Subcutaneous abdominal adipose tissue (tissue), 5 donors: ENCODE measurements around the gene WDR45B.

ENCODE experiments used
- H3K27ac ChIP-seq: one replicate; pipeline ENCODE4 v1.7.0; 2013; ENCODE audit warnings: low read depth, mild to moderate bottlenecking, inconsistent platforms, low read length, moderate library complexity
- H3K27me3 ChIP-seq, 5 donors: one replicate each; pipeline ENCODE4 v1.7.0; 2013; ENCODE audit warnings: low read length in 5 of 5, inconsistent platforms in 1 of 5; ENCODE audit not compliant: control insufficient read depth in 5 of 5, insufficient read depth in 4 of 5
- H3K36me3 ChIP-seq, 5 donors: one replicate each; pipeline ENCODE4 v1.7.0; 2013; ENCODE audit warnings: low read length in 5 of 5; ENCODE audit not compliant: control insufficient read depth in 5 of 5, insufficient read depth in 5 of 5
- H3K4me1 ChIP-seq, 5 donors: one replicate each; pipeline ENCODE4 v1.7.0; 2013; ENCODE audit warnings: low read length in 5 of 5, mild to moderate bottlenecking in 3 of 5, moderate library complexity in 1 of 5; ENCODE audit not compliant: control insufficient read depth in 5 of 5, insufficient read depth in 5 of 5
- H3K4me3 ChIP-seq, 5 donors: one replicate each; pipeline ENCODE4 v1.7.0; 2013; ENCODE audit warnings: low read length in 5 of 5, low read depth in 1 of 5
- H3K9ac ChIP-seq, 5 donors: one replicate each; pipeline ENCODE4 v1.7.0; 2013; ENCODE audit warnings: low read length in 5 of 5, mild to moderate bottlenecking in 4 of 5, moderate library complexity in 3 of 5
- H3K9me3 ChIP-seq, 5 donors: one replicate each; pipeline ENCODE4 v1.7.0; 2013; ENCODE audit warnings: low read length in 5 of 5; ENCODE audit not compliant: control insufficient read depth in 5 of 5
- donor health status: healthy.
- donor health status: healthy.
- donor health status: healthy.
- donor health status: healthy.
- donor health status: healthy.

The WDR45B gene

DNA sequence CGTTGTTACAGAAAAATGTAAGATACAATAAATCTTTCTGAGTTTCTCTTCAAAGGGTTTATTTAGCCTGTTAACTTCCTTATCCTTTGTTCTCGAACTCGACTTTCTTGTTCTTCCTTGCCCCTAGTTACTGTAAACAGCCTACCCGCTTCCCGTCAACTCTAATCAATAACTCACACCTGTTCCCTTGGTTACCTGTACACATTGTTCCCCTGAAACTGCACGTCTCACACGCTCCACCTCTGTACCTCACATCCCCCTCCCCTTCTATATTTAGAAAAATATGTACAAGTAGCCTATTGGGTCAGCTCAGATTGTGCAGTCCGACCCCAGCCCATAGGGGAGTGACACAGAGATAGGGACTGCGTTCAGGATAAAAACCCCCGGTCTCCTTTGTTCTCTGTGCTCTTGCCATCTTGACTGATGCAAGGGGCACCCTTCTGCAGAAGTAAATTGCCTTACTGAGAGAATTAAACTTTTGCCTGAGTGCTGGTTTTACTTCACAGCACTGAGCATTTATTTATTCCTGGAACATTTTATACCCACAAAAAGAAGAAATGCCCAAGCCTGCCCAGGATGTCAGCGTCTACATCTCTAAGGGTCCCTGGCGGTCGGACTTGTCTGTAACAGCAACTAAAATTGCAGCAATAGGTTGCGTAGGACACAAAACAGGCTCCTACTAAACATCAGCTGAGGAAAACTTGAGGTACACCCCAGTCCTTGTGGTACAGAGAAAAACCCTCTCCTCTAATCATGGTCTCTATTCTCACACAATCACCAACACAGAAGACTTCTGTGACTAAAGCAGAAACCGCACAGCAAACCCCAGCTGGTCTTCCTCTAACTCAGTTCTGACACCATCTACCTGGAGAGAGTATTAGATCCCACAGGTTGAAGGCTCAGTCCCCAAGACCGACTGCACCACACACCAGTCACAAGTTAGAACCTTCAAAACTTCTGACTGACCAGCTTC is 11.3 kb downstream of the WDR45B start:
- Histone ChIP-seq H3K4me3 (no peak overlapping the region), H3K4me1 (peaks cover 0 to 7% (median 0%) of the 10 kb centered on the region in 5 donors), H3K27ac (no peak overlapping the region), H3K9ac (peak overlapping the region in 1 of 5 donors; percentile 48), H3K9me3 (no peaks in the 10 kb centered on the region), H3K36me3 (peaks cover 0 to 45% (median 29%) of the 10 kb centered on the region in 5 donors), H3K27me3 (no peaks in the 10 kb centered on the region)

DNA sequence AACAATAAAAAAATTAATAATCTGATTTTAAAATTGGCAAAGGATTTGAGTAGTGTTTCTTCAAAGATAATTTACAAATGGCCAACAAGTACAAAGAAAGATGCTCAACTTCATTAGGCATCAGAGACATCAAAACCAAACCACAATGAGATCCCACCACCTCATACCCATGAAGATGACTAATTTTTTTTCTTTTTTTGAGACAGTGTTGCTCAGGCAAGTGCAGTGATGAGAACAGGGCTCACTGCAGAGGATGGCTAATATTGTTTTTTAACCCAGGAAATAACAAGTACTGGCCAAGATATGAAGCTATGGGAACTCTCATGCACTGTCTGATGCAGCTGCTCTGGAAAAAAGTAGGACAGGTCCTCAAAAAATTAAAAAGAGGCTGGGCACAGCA is 14.9 kb downstream of the WDR45B start:
- no peak overlapping the region for H3K4me3 ChIP-seq
- no peaks in the 10 kb centered on the region for H3K9me3 ChIP-seq
- H3K9ac ChIP-seq, result no peak overlapping the region
- peaks cover 0 to 2% (median 0%) of the 10 kb centered on the region in 5 donors for H3K4me1 ChIP-seq
- H3K27ac ChIP-seq, result no peak overlapping the region
- no peaks in the 10 kb centered on the region for H3K27me3 ChIP-seq
- H3K36me3 ChIP-seq, result peaks cover 0 to 50% (median 28%) of the 10 kb centered on the region in 5 donors

DNA sequence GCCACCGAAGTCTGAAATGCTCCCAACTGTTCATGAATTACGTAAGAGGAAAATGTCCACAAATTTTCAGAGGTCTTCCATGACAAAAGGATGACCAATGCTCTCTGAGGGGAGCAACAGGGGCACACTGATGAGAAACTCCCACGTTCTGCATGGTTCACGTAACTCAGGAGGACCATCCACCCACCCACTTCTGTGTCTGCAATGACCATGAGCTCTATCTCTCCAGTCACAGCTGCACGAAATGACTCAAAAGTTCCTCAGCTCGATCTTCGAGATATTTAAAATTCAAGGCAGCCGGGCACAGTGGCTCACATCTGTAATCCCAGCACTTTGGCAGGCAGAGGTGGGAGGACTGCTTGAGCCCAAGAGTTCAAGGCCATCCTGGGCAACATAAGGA is 15.8 kb downstream of the WDR45B start:
- no peak overlapping the region for H3K9ac ChIP-seq
- H3K9me3 ChIP-seq, result no peaks in the 10 kb centered on the region
- no peak overlapping the region for H3K4me3 ChIP-seq
- H3K27me3 ChIP-seq, result no peaks in the 10 kb centered on the region
- no peak overlapping the region for H3K27ac ChIP-seq
- H3K36me3 ChIP-seq, result peaks cover 0 to 56% (median 35%) of the 10 kb centered on the region in 5 donors
- peaks cover 0 to 2% (median under 1%) of the 10 kb centered on the region in 5 donors for H3K4me1 ChIP-seq

DNA sequence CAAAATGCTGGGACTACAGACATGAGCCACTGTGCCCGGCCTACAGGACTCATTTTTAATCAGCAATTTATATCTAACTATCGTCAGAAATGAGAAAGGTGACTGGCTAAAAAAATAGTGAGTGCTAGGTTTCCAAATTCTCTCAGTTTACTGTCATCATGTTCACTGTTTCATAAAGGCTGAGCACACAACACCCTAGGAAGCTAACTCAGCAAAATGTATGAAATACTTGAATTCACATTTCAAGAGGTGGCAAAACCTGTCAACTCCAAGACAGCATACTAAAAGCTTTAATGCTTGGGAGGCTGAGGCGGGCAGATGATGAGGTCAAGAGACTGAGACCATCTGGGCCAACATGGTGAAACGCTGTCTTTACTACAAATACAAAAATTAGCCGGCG is 16.7 kb downstream of the WDR45B start:
- H3K9ac ChIP-seq, result no peak overlapping the region
- H3K4me1 ChIP-seq, result peaks cover 0 to 6% (median 0%) of the 10 kb centered on the region in 5 donors
- H3K36me3 ChIP-seq, result peaks cover 0 to 62% (median 44%) of the 10 kb centered on the region in 5 donors
- no peak overlapping the region for H3K27ac ChIP-seq
- H3K9me3 ChIP-seq, result no peaks in the 10 kb centered on the region
- H3K4me3 ChIP-seq, result no peak overlapping the region
- no peaks in the 10 kb centered on the region for H3K27me3 ChIP-seq

DNA sequence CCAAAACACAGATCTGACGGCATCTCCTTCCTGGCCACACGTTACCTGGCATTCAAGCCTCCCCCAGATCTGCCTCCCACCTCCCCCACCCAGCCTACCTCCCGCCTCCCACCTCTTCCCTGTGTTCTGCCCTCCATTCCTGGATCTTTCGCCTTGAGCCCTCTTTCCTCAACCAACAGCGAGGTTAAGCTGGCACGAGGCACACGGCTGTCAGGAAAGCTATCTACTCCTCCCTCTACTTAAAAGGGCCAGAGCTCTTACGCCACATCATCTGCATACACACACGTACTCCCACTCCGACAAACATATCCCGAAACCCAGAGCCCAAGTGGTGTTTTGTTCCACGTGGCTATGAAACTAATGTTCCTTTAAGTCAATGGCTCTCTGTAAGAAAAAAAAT is 18.0 kb downstream of the WDR45B start:
- no peaks in the 10 kb centered on the region for H3K27me3 ChIP-seq
- H3K9me3 ChIP-seq, result no peaks in the 10 kb centered on the region
- no peak overlapping the region for H3K4me3 ChIP-seq
- no peak overlapping the region for H3K9ac ChIP-seq
- peaks cover 0 to 74% (median 49%) of the 10 kb centered on the region in 5 donors for H3K36me3 ChIP-seq
- no peak overlapping the region for H3K27ac ChIP-seq
- H3K4me1 ChIP-seq, result peaks cover 0 to 6% (median 0%) of the 10 kb centered on the region in 5 donors

DNA sequence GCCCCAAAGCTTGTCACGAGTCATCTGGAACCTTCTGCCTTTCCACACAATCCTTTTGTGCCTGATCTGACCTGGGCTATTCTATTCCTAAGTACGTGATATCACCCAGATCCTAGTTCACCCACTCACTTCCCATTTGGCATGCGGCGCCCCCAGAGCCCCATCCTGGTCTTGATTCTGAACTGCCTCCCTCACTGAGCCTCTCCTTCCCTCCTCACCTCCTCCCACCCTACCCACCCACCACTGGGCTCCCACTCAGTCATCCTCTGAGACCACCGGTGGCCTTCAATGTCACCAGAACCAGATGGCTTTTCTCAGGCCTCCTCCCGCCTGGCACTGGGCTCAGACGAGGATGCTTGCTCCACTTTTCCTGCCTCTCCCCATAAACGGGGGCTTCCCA is 18.5 kb downstream of the WDR45B start:
- peaks cover 0 to 79% (median 54%) of the 10 kb centered on the region in 5 donors for H3K36me3 ChIP-seq
- no peak overlapping the region for H3K27ac ChIP-seq
- H3K27me3 ChIP-seq, result no peaks in the 10 kb centered on the region
- H3K9me3 ChIP-seq, result no peaks in the 10 kb centered on the region
- H3K4me3 ChIP-seq, result no peak overlapping the region
- no peak overlapping the region for H3K9ac ChIP-seq
- peaks cover 0 to 6% (median 0%) of the 10 kb centered on the region in 5 donors for H3K4me1 ChIP-seq

DNA sequence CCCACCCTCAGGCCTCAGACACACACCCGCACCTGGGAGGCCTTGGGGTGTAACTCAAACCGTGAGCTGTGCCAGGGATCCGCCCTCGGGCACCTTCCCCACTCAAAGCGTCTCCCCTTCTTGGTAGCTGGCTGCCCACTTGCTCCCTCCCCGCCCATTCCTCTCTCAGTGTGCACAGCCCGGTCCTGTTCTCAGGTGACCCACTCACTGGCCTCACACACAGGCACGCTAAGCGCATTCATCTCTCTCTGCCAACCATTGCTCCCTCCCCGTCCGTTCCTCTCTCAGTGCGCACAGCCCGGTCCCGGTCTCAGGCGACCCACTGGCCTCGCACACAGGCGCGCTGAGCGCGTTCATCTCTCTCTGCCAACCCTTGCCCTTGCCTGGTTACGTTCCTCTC is 20.8 kb downstream of the WDR45B start:
- no peak overlapping the region for H3K9ac ChIP-seq
- H3K4me3 ChIP-seq, result peak overlapping the region in 2 of 5 donors; percentile 21 to 26
- peaks cover 0 to 6% (median 0%) of the 10 kb centered on the region in 5 donors for H3K4me1 ChIP-seq
- H3K36me3 ChIP-seq, result peaks cover 0 to 74% (median 54%) of the 10 kb centered on the region in 5 donors
- H3K27ac ChIP-seq, result no peak overlapping the region
- H3K27me3 ChIP-seq, result no peaks in the 10 kb centered on the region
- H3K9me3 ChIP-seq, result no peaks in the 10 kb centered on the region

DNA sequence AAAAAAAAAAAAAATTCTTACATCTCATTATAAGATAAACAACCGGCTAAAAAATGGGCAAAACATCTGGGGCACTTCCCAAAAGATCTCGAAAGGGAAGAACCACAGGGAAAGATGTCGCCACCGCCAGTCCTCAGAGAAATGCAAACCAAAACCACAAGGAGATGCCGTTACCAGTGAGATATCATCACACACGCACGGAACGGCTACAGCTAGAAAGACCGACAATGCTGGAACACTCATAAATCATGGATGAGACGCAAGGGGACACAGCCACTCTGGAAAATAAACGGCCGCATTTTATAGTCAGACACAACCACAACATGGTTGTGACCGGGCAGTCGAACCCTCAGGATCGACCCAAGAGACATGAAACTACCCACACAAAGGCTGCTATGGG is 24.5 kb downstream of the WDR45B start:
- Histone ChIP-seq H3K9me3 (no peaks in the 10 kb centered on the region), H3K4me3 (no peak overlapping the region), H3K4me1 (peaks cover 0 to 6% (median 0%) of the 10 kb centered on the region in 5 donors), H3K9ac (no peak overlapping the region), H3K27me3 (no peaks in the 10 kb centered on the region), H3K36me3 (peaks cover 0 to 85% (median 70%) of the 10 kb centered on the region in 5 donors), H3K27ac (no peak overlapping the region)

DNA sequence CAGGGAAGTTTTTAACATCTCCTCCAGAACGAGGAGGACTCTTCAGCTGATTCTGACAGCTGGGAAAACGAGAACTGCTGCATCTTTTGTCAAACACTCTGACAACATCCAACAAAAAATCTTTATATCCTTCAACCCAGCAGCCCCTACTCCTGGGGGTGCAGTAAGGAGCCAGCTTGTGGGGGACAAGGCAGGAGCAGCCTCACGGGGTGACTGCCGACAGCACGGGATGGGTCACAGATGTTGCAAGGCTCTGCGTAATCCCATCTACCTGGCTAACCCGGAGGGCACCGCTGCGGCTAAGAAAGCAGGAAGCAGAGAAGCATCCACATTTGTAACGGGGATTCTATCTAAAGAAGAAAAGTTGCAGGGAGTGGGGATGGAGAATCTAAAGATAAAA is 28.6 kb downstream of the WDR45B start:
- no peak overlapping the region for H3K9ac ChIP-seq
- H3K4me3 ChIP-seq, result no peak overlapping the region
- H3K4me1 ChIP-seq, result no peaks in the 10 kb centered on the region
- H3K36me3 ChIP-seq, result peaks cover 0 to 84% (median 76%) of the 10 kb centered on the region in 5 donors
- H3K27ac ChIP-seq, result no peak overlapping the region
- H3K27me3 ChIP-seq, result no peaks in the 10 kb centered on the region
- H3K9me3 ChIP-seq, result no peaks in the 10 kb centered on the region

DNA sequence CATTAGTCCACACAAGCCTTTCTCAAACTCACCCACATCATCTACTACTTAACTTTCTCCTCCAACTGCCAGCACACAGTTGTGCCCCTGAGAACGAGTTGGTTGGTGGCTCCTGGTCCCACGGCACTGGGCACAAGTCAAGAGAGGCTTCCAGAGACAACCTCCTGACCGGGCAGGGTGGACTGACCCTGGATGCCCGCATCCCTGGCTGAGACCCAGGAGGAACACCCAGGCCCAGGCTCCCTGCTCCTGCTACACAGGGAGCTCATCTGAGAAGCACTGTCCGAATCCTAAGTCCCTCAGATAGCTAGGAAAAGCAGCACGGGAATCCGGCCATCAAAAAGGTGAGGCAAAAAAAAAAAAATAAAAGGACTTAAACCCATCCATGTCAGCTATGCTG is 29.0 kb downstream of the WDR45B start:
- Histone ChIP-seq H3K9me3 (no peaks in the 10 kb centered on the region), H3K27me3 (no peaks in the 10 kb centered on the region), H3K9ac (no peak overlapping the region), H3K36me3 (peaks cover 0 to 85% (median 80%) of the 10 kb centered on the region in 5 donors), H3K4me3 (no peak overlapping the region), H3K4me1 (no peaks in the 10 kb centered on the region), H3K27ac (no peak overlapping the region)
